Esophagus (tissue), 2 donors: ENCODE measurements around the gene KPNA1. TPM values are rescaled to one million over a fixed set of nuclear protein-coding genes. Genes with fewer than 3 reads are reported as not detected.
A peak's percentile ranks its signal among the peaks of the same experiment; 100 is the strongest.
"Not testable (repeated sequence)": the region's sequence is repeated elsewhere in the genome, so short reads cannot be mapped to it uniquely, and the experiment has no call there.

Experiments used
- H3K27ac ChIP-seq, 2 donors: one replicate each; pipeline ENCODE4 v1.5.1; 2013; ENCODE audit warnings: low read depth in 2 of 2, mild to moderate bottlenecking in 2 of 2, inconsistent platforms in 1 of 2, low read length in 1 of 2, moderate library complexity in 1 of 2
- H3K27me3 ChIP-seq, 2 donors: one replicate each; pipeline ENCODE4 v1.6.1; 2013; ENCODE audit warnings: low read length in 2 of 2, control low read depth in 1 of 2, mild to moderate bottlenecking in 1 of 2; ENCODE audit not compliant: insufficient read depth in 2 of 2, control insufficient read depth in 1 of 2
- H3K36me3 ChIP-seq, 2 donors: one replicate each; pipeline ENCODE4 v1.6.1; 2013; ENCODE audit warnings: low read length in 1 of 2; ENCODE audit not compliant: control insufficient read depth in 2 of 2, insufficient read depth in 2 of 2
- H3K4me1 ChIP-seq, 2 donors: one replicate each; pipeline ENCODE4 v1.6.1; 2013; ENCODE audit warnings: low read length in 1 of 2; ENCODE audit not compliant: control insufficient read depth in 2 of 2, insufficient read depth in 2 of 2
- H3K4me3 ChIP-seq, 2 donors: one replicate each; pipeline ENCODE4 v1.5.1; 2013; ENCODE audit warnings: low read length in 2 of 2, mild to moderate bottlenecking in 2 of 2, low read depth in 1 of 2, moderate library complexity in 1 of 2
- H3K9me3 ChIP-seq, 2 donors: one replicate each; pipeline ENCODE4 v1.6.1; 2013; ENCODE audit warnings: mild to moderate bottlenecking in 2 of 2, low read depth in 1 of 2, low read length in 1 of 2, moderate library complexity in 1 of 2; ENCODE audit not compliant: control insufficient read depth in 2 of 2, insufficient read depth in 1 of 2
- WGBS, 2 donors: extraction: QIAGEN DNeasy Blood & Tissue Kit; methylation state at CpG; one replicate each; pipeline ENCODE4 v1.1.7; 2013; 5-methylcytosine and 5-hydroxymethylcytosine counted together
- polyA plus RNA-seq, 2 donors: library from polyadenylated mRNA; stranded (reverse); fragments of 200-250 nt; gene quantifications; one replicate each; pipeline ENCODE4 v1.2.3, GENCODE V29; 2013
- donor health status: healthy with polysubstance abuse.
- donor health status: Bipolar disorder and iron deficiency.

The KPNA1 gene
- polyA plus RNA-seq, 2 donors: 8.5 to 13.9 TPM

GRCh38 chr3:122443762-122444490, 70.8 kb downstream of the KPNA1 start:
- 88 to 90% methylated on average over 11 of the region's 11 CpGs for WGBS, 2 donors
- not testable (repeated sequence) for H3K4me3 ChIP-seq, H3K4me1 ChIP-seq, H3K9me3 ChIP-seq, H3K27ac ChIP-seq, H3K27me3 ChIP-seq
- H3K36me3 ChIP-seq: peaks cover 3 to 10% of the 10 kb centered on the region in 2 donors

GRCh38 chr3:122443090-122443489, 71.6 kb downstream of the KPNA1 start:
- Histone ChIP-seq H3K4me3 (no peak overlapping the region), H3K27ac (no peak overlapping the region), H3K27me3 (no peaks in the 10 kb centered on the region), H3K9me3 (peaks cover 0 to 2% of the 10 kb centered on the region in 2 donors), H3K36me3 (peaks cover 3 to 10% of the 10 kb centered on the region in 2 donors), H3K4me1 (peaks cover 0 to 4% of the 10 kb centered on the region in 2 donors)
- 82 to 83% methylated on average over 10 of the region's 10 CpGs for WGBS, 2 donors

- WGBS, 2 donors: 96 to 99% methylated on average over 9 of the region's 9 CpGs
- Histone ChIP-seq H3K27me3 (no peaks in the 10 kb centered on the region), H3K36me3 (peaks cover 6 to 15% of the 10 kb centered on the region in 2 donors), H3K4me3 (no peak overlapping the region), H3K27ac (no peak overlapping the region), H3K4me1 (no peaks in the 10 kb centered on the region), H3K9me3 (peaks cover 0 to 7% of the 10 kb centered on the region in 2 donors)
Measured at GRCh38 chr3:122435950-122436349, 78.8 kb downstream of the KPNA1 start.

GRCh38 chr3:122430371-122430770, 84.4 kb downstream of the KPNA1 start:
- Histone ChIP-seq H3K9me3 (no peaks in the 10 kb centered on the region), H3K27me3 (no peaks in the 10 kb centered on the region), H3K36me3 (peaks cover 5 to 7% of the 10 kb centered on the region in 2 donors), H3K4me3 (no peak overlapping the region), H3K4me1 (no peaks in the 10 kb centered on the region), H3K27ac (no peak overlapping the region)
- WGBS, 2 donors: 89 to 92% methylated on average over 2 of the region's 2 CpGs

GRCh38 chr3:122427857-122428471, 86.8 kb downstream of the KPNA1 start:
- 54% methylated on average over 2 of the region's 2 CpGs for WGBS, 2 donors
- Histone ChIP-seq H3K27ac (no peak overlapping the region), H3K9me3 (no peaks in the 10 kb centered on the region), H3K4me1 (no peaks in the 10 kb centered on the region), H3K27me3 (no peaks in the 10 kb centered on the region), H3K4me3 (no peak overlapping the region), H3K36me3 (peaks cover 5 to 7% of the 10 kb centered on the region in 2 donors)

GRCh38 chr3:122421836-122422235, 92.9 kb downstream of the KPNA1 start:
- H3K27me3 ChIP-seq: no peaks in the 10 kb centered on the region
- 75 to 86% methylated on average over 2 of the region's 2 CpGs for WGBS, 2 donors
- H3K4me3 ChIP-seq: no peak overlapping the region
- H3K9me3 ChIP-seq: no peaks in the 10 kb centered on the region
- H3K36me3 ChIP-seq: peaks cover 2 to 5% of the 10 kb centered on the region in 2 donors
- peaks cover 3% of the 10 kb centered on the region in 2 donors for H3K4me1 ChIP-seq
- H3K27ac ChIP-seq: no peak overlapping the region

- 69 to 75% methylated on average over 4 of the region's 4 CpGs for WGBS, 2 donors
- Histone ChIP-seq H3K9me3 (no peaks in the 10 kb centered on the region), H3K27me3 (no peaks in the 10 kb centered on the region), H3K4me1 (peaks cover 3% of the 10 kb centered on the region in 2 donors), H3K4me3 (no peak overlapping the region), H3K36me3 (no peaks in the 10 kb centered on the region), H3K27ac (no peak overlapping the region)
Measured at GRCh38 chr3:122421101-122421500, 93.6 kb downstream of the KPNA1 start.

GRCh38 chr3:122416966-122417365, 97.8 kb downstream of the KPNA1 start:
- H3K4me3 ChIP-seq: peak overlapping the region; percentile 65 to 95
- H3K27ac ChIP-seq: no peak overlapping the region
- no peaks in the 10 kb centered on the region for H3K9me3 ChIP-seq
- WGBS, 2 donors: 45 to 51% methylated on average over 14 of the region's 14 CpGs
- no peaks in the 10 kb centered on the region for H3K36me3 ChIP-seq
- H3K27me3 ChIP-seq: no peaks in the 10 kb centered on the region
- peaks cover 3% of the 10 kb centered on the region in 2 donors for H3K4me1 ChIP-seq

- peak within 1 kb of the TSS; percentile 65 to 95 for H3K4me3 ChIP-seq
- 0% methylated on average over 48 of the region's 48 CpGs for WGBS, 2 donors
- no peaks in the 10 kb centered on the region for H3K9me3 ChIP-seq
- peaks cover 3% of the 10 kb centered on the region in 2 donors for H3K4me1 ChIP-seq
- H3K36me3 ChIP-seq: no peaks in the 10 kb centered on the region
- peak within 1 kb of the TSS; percentile 85 to 96 for H3K27ac ChIP-seq
- no peaks in the 10 kb centered on the region for H3K27me3 ChIP-seq
Measured at GRCh38 chr3:122415762-122416654, 98.7 kb downstream of the KPNA1 start, which contains the start of gene WDR5B. Gene WDR5B, minus strand, starts transcription at chr3:122416062. Its CDS starts 534 bp downstream, at chr3:122415528.
